A172 (cell line): ENCODE data around the gene CARMIL1. TPM values are rescaled to one million over a fixed set of nuclear protein-coding genes. Genes with fewer than 3 reads are reported as not detected.

ENCODE experiments used
- DNase-seq: peaks from one replicate; pipeline ENCODE4 v3.0.0-alpha.2; 2015; ENCODE audit warnings: low spot score
- total RNA-seq: library from RNA; depleted of rRNA; stranded (reverse); fragments of >200 nt; shearing (Covaris generic); gene quantifications from 2 replicates; pipeline ENCODE4 v1.2.3, GENCODE V29; 2014

Gene CARMIL1
- total RNA-seq, 1 experiment from 2014 or later: 12.4 TPM

- no peak for DNase-seq
These were observed 30.7 kb downstream of the CARMIL1 start for GRCh38 chr6:25309886-25310285.

GRCh38 chr6:25311331-25311840 is 32.2 kb downstream of the CARMIL1 start:
- peak; percentile 81 for DNase-seq

- peak; percentile 41 for DNase-seq
These were observed 33.0 kb downstream of the CARMIL1 start for GRCh38 chr6:25312034-25312620.

GRCh38 chr6:25312703-25313102 is 33.5 kb downstream of the CARMIL1 start:
- peak; percentile 79 for DNase-seq

GRCh38 chr6:25314509-25315175 is 35.5 kb downstream of the CARMIL1 start:
- no peak for DNase-seq

GRCh38 chr6:25315194-25316177 is 36.3 kb downstream of the CARMIL1 start:
- DNase-seq: no peak

GRCh38 chr6:25316626-25317025 is 37.5 kb downstream of the CARMIL1 start:
- DNase-seq: no peak

GRCh38 chr6:25318589-25318988 is 39.4 kb downstream of the CARMIL1 start:
- no peak for DNase-seq

GRCh38 chr6:25320459-25320858 is 41.3 kb downstream of the CARMIL1 start:
- DNase-seq: no peak

- DNase-seq: no peak
These were observed 43.5 kb downstream of the CARMIL1 start for GRCh38 chr6:25322692-25323091.

GRCh38 chr6:25324066-25324762 is 45.0 kb downstream of the CARMIL1 start:
- DNase-seq: no peak

GRCh38 chr6:25326126-25326525 is 47.0 kb downstream of the CARMIL1 start:
- no peak for DNase-seq

GRCh38 chr6:25326960-25327359 is 47.8 kb downstream of the CARMIL1 start:
- no peak for DNase-seq

GRCh38 chr6:25327432-25327831 is 48.3 kb downstream of the CARMIL1 start:
- DNase-seq: no peak

GRCh38 chr6:25329161-25329817 is 50.1 kb downstream of the CARMIL1 start:
- DNase-seq: no peak

GRCh38 chr6:25329982-25330381 is 50.8 kb downstream of the CARMIL1 start:
- DNase-seq: no peak

- no peak for DNase-seq
These were observed 51.9 kb downstream of the CARMIL1 start for GRCh38 chr6:25330796-25331685.

- DNase-seq: no peak
These were observed 53.0 kb downstream of the CARMIL1 start for GRCh38 chr6:25332165-25332564.

GRCh38 chr6:25332655-25333071 is 53.5 kb downstream of the CARMIL1 start:
- DNase-seq: no peak

GRCh38 chr6:25333471-25333870 is 54.3 kb downstream of the CARMIL1 start:
- no peak for DNase-seq
